ENCODE data around the gene MARCHF3.

DNA sequence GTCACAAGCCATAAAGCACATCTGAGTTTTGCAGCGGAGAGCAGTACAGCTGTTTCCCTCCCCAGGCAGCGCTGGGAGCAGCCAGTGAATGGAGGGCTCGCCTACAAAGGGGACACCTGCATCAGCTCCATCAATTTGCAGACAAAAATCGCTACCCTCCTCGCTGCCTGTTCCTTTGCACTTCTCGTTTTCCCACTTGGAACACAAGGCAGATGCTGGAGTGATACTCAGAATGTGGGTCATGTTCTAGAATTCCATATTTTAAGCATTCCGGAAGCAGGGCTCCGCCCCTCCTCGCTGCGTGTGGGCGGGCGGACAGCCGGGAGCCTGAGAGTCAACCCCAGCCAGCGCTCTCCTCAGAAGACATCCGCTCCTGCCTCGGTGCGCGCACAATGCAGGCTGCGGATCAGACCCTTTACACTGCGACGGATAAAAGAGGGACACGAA is 161.3 kb downstream of the MARCHF3 start:
- TF ChIP-seq EZH2 (IDR thresholded peaks at IDR 0.05) (no peak), POLR2AphosphoS5 (IDR thresholded peaks at IDR 0.05; ENCODE audit: borderline replicate concordance, low read depth, low read length) (no peak), FOXP2 (optimal IDR thresholded peaks at IDR 0.05; ENCODE audit: control extremely low read depth, extremely low read length, insufficient read depth) (no peak)

All from SK-N-MC (cell line).